Natural killer cell (primary cell): ENCODE results near the gene MACO1. TPM values are rescaled to one million over a fixed set of nuclear protein-coding genes. Genes with fewer than 3 reads are reported as not detected.
"Not testable (repeated sequence)": the region's sequence is repeated elsewhere in the genome, so short reads cannot be mapped to it uniquely, and the experiment has no call there.

ENCODE experiments used
- ATAC-seq, 3 donors: fragments of 150-1000 bp in 2 of 3; fragments of 200-7000 bp in 1 of 3; cut with Tn5 transposase; 1 replicate in 1 of 3; 2 replicates in 2 of 3; pipeline ENCODE4 v1.10.0; 2021; ENCODE audit warnings: mild to moderate bottlenecking in 2 of 3, moderate library complexity in 2 of 3
- DNase-seq, 2 donors: peaks; one replicate each; pipeline versions ENCODE4 v3.0.0 to v3.0.0-alpha.2; 2013 to 2021; ENCODE audit warnings: mixed read lengths in 1 of 2
- H3K27ac ChIP-seq: one replicate; pipeline ENCODE4 v1.5.1; 2013; ENCODE audit warnings: mild to moderate bottlenecking, low read length
- H3K27me3 ChIP-seq: one replicate; pipeline ENCODE4 v1.6.1; 2013; ENCODE audit warnings: low read length; ENCODE audit not compliant: control insufficient read depth, insufficient read depth
- H3K36me3 ChIP-seq: one replicate; pipeline ENCODE4 v1.6.1; 2013; ENCODE audit warnings: low read length; ENCODE audit not compliant: control insufficient read depth, insufficient read depth
- H3K4me1 ChIP-seq: one replicate; pipeline ENCODE4 v1.6.1; 2013; ENCODE audit warnings: low read length; ENCODE audit not compliant: control insufficient read depth, insufficient read depth
- H3K4me3 ChIP-seq: one replicate; pipeline ENCODE4 v1.5.1; 2013; ENCODE audit warnings: low read length
- H3K9me3 ChIP-seq: one replicate; pipeline ENCODE4 v1.6.1; 2013; ENCODE audit warnings: low read length; ENCODE audit not compliant: control insufficient read depth, insufficient read depth
- H3K27ac Mint-ChIP-seq, 2 donors: one replicate each; pipeline ENCODE4 v1.8.0; 2022; ENCODE audit warnings: mild to moderate bottlenecking in 2 of 2, mixed read lengths in 2 of 2, moderate library complexity in 1 of 2
- H3K27me3 Mint-ChIP-seq, 2 donors: one replicate each; pipeline ENCODE4 v1.8.0; 2022; ENCODE audit warnings: low read depth in 2 of 2, mixed read lengths in 2 of 2
- H3K36me3 Mint-ChIP-seq: one replicate; pipeline ENCODE4 v1.8.0; 2022; ENCODE audit warnings: mixed read lengths
- H3K4me1 Mint-ChIP-seq, 2 donors: one replicate each; pipeline ENCODE4 v1.8.0; 2022; ENCODE audit warnings: mixed read lengths in 2 of 2
- H3K4me3 Mint-ChIP-seq: one replicate; pipeline ENCODE4 v1.8.0; 2022; ENCODE audit warnings: mild to moderate bottlenecking, moderate library complexity, mixed read lengths
- H3K9me3 Mint-ChIP-seq, 2 donors: one replicate each; pipeline ENCODE4 v1.8.0; 2022; ENCODE audit warnings: mixed read lengths in 2 of 2
- CTCF ChIP-seq: fragments of 200-600 bp; IDR thresholded peaks from one replicate; pipeline ENCODE4 v1.8.0; 2022; ENCODE audit warnings: antibody characterized with exemption
- WGBS: methylation state at CpG from one replicate; pipeline ENCODE4 v1.1.7; 2013; ENCODE audit warnings: missing lambda C conversion rate; ENCODE audit not compliant: insufficient coverage; 5-methylcytosine and 5-hydroxymethylcytosine counted together
- intact Hi-C: fragments of 100-400 bp; cut with micrococcal nuclease; formaldehyde crosslinking; loops from one replicate; pipeline ENCODE4 v1.14.2; 2022
- total RNA-seq, 4 donors: library from RNA; stranded (reverse); fragments of 120-200 nt in 1 of 4; gene quantifications; one replicate each; pipeline versions ENCODE4 v1.2.3 to v1.2.4, GENCODE V29; 2013 to 2022

The MACO1 gene
- total RNA-seq, 3 donors from 2014 or later (not counting 1 experiment from before 2014, with no cell fraction given): 15.9 to 19.6 (median 16.9) TPM

- TF ChIP-seq CTCF: no peak
- H3K36me3 ChIP-seq: peaks cover 4% of the 10 kb centered on the region
- ATAC-seq (no peak), DNase-seq (no peak)
- H3K36me3 Mint-ChIP-seq: no peaks in the 10 kb centered on the region
- no peaks in the 10 kb centered on the region for H3K27me3 ChIP-seq
- H3K27ac Mint-ChIP-seq: no peak overlapping the region
- intact Hi-C loops: loop anchor here (5.0 kb wide), 1 partner anchor 307 kb away; no protein-coding TSS in a partner anchor
- H3K9me3 Mint-ChIP-seq: no peaks in the 10 kb centered on the region
- H3K4me1 Mint-ChIP-seq: no peaks in the 10 kb centered on the region
- 73% methylated on average over 9 of the region's 9 CpGs for WGBS
- no peak overlapping the region for H3K4me3 ChIP-seq
- H3K27ac ChIP-seq: no peak overlapping the region
- no peaks in the 10 kb centered on the region for H3K9me3 ChIP-seq
- no peak overlapping the region for H3K4me3 Mint-ChIP-seq
- peaks cover 0 to 7% of the 10 kb centered on the region in 2 donors for H3K27me3 Mint-ChIP-seq
- H3K4me1 ChIP-seq: no peaks in the 10 kb centered on the region
These were observed 74.3 kb downstream of the MACO1 start for GRCh38 chr1:25504706-25505595.

- no peak overlapping the region for H3K27ac ChIP-seq
- H3K4me1 Mint-ChIP-seq: no peaks in the 10 kb centered on the region
- peaks cover 0 to 7% of the 10 kb centered on the region in 2 donors for H3K27me3 Mint-ChIP-seq
- H3K9me3 Mint-ChIP-seq: no peaks in the 10 kb centered on the region
- no peak overlapping the region for H3K4me3 Mint-ChIP-seq
- ATAC-seq: no peak
- H3K4me1 ChIP-seq: no peaks in the 10 kb centered on the region
- no peaks in the 10 kb centered on the region for H3K36me3 Mint-ChIP-seq
- no peak for DNase-seq
- no peak overlapping the region for H3K4me3 ChIP-seq
- no peaks in the 10 kb centered on the region for H3K27me3 ChIP-seq
- H3K9me3 ChIP-seq: no peaks in the 10 kb centered on the region
- intact Hi-C loops: no loop called here
- 70% methylated on average over 13 of the region's 14 CpGs for WGBS
- no peak for TF ChIP-seq CTCF
- H3K36me3 ChIP-seq: peaks cover 4% of the 10 kb centered on the region
- H3K27ac Mint-ChIP-seq: no peak overlapping the region
These were observed 75.1 kb downstream of the MACO1 start for GRCh38 chr1:25505656-25506385.

DNA sequence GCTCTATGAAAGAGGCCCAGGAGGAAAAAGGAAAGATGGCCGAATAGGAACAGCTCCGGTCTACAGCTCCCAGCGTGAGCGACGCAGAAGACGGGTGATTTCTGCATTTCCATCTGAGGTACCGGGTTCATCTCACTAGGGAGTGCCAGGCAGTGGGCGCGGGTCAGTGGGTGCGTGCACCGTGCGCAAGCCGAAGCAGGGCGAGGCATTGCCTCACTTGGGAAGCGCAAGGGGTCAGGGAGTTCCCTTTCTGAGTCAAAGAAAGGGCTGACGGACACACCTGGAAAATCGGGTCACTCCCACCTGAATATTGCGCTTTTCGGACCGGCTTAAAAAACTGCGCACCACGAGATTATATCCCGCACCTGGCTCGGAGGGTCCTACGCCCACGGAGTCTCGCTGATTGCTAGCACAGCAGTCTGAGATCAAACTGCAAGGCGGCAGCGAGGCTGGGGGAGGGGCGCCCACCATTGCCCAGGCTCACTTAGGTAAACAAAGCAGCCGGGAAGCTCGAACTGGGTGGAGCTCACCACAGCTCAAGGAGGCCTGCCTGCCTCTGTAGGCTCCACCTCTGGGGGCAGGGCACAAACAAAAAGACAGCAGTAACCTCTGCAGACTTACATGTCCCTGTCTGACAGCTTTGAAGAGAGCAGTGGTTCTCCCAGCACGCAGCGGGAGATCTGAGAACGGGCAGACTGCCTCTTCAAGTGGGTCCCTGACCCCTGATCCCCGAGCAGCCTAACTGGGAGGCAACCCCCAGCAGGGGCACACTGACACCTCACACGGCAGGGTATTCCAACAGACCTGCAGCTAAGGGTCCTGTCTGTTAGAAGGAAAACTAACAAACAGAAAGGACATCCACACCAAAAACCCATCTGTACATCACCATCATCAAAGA, 76.1 kb downstream of the MACO1 start:
- H3K4me3 Mint-ChIP-seq, H3K36me3 ChIP-seq, H3K27me3 Mint-ChIP-seq, DNase-seq, H3K27ac ChIP-seq, H3K36me3 Mint-ChIP-seq, H3K9me3 Mint-ChIP-seq, H3K27me3 ChIP-seq, H3K9me3 ChIP-seq, intact Hi-C loops, H3K27ac Mint-ChIP-seq, H3K4me1 ChIP-seq, H3K4me3 ChIP-seq, ATAC-seq, H3K4me1 Mint-ChIP-seq: not testable (repeated sequence)
- WGBS: 83% methylated on average over 27 of the region's 37 CpGs
